ENCODE data around the gene UBN1. TPM values are rescaled to one million over a fixed set of nuclear protein-coding genes. Genes with fewer than 3 reads are reported as not detected.

UBN1 gene
- total and polyA plus RNA-seq, 8 donors: 5.4 to 319 (median 34.2) TPM

- no peak for TF ChIP-seq EP300 (IDR thresholded peaks at IDR 0.05)
- TF ChIP-seq POLR2A (IDR thresholded peaks at IDR 0.05): no peak
- TF ChIP-seq CTCF (IDR thresholded peaks at IDR 0.05): no peak
- TF ChIP-seq POLR2AphosphoS5 (IDR thresholded peaks at IDR 0.05): no peak
- Histone ChIP-seq H3K27ac (no peak overlapping the region), H3K36me3 (peaks cover 88 to 96% (median 95%) of the 10 kb centered on the region in 4 donors), H3K4me3 (no peak overlapping the region), H3K9me3 (no peaks in the 10 kb centered on the region), H3K27me3 (no peaks in the 10 kb centered on the region), H3K4me1 (peaks cover 0 to 17% (median 12%) of the 10 kb centered on the region in 4 donors)
- no peak for DNase-seq
- WGBS, 5 donors: 89 to 96% (median 95%) methylated on average over 45 of the region's 45 CpGs
- intact Hi-C loops (cut with DNase I; ENCODE audit: low total_unique reads): loop anchor here (10.0 kb wide), 1 partner anchor 50 kb away; the partner anchor contains the start of gene PPL
Observed at GRCh38 chr16:4884972-4885874, 37.9 kb downstream of the UBN1 start.

GRCh38 chr16:4886151-4886550 is 38.9 kb downstream of the UBN1 start:
- peaks cover 0 to 17% (median 12%) of the 10 kb centered on the region in 4 donors for H3K4me1 ChIP-seq
- DNase-seq: no peak
- H3K9me3 ChIP-seq: no peaks in the 10 kb centered on the region
- H3K4me3 ChIP-seq: no peak overlapping the region
- peaks cover 83 to 96% (median 95%) of the 10 kb centered on the region in 4 donors for H3K36me3 ChIP-seq
- TF ChIP-seq POLR2A (IDR thresholded peaks at IDR 0.05): no peak
- no peak for TF ChIP-seq CTCF (IDR thresholded peaks at IDR 0.05)
- no peak for TF ChIP-seq EP300 (IDR thresholded peaks at IDR 0.05)
- TF ChIP-seq POLR2AphosphoS5 (IDR thresholded peaks at IDR 0.05): no peak
- intact Hi-C loops (cut with DNase I; ENCODE audit: low total_unique reads): loop anchor here (10.0 kb wide), 1 partner anchor 49 kb away; the partner anchor contains the start of gene PPL
- H3K27ac ChIP-seq: no peak overlapping the region
- no peaks in the 10 kb centered on the region for H3K27me3 ChIP-seq
- WGBS, 5 donors: 88 to 95% (median 93%) methylated on average over 5 of the region's 5 CpGs

GRCh38 chr16:4888428-4889135 is 41.3 kb downstream of the UBN1 start:
- Histone ChIP-seq H3K4me3 (no peak overlapping the region), H3K27ac (no peak overlapping the region), H3K36me3 (peaks cover 59 to 96% (median 93%) of the 10 kb centered on the region in 4 donors), H3K27me3 (no peaks in the 10 kb centered on the region), H3K9me3 (no peaks in the 10 kb centered on the region), H3K4me1 (peaks cover 0 to 15% (median 5%) of the 10 kb centered on the region in 4 donors)
- TF ChIP-seq POLR2AphosphoS5 (IDR thresholded peaks at IDR 0.05) (no peak), EP300 (IDR thresholded peaks at IDR 0.05) (no peak), POLR2A (IDR thresholded peaks at IDR 0.05) (no peak), CTCF (IDR thresholded peaks at IDR 0.05) (no peak)
- no peak for DNase-seq
- 44 to 77% (median 61%) methylated on average over 9 of the region's 9 CpGs for WGBS, 5 donors
- intact Hi-C loops (cut with DNase I; ENCODE audit: low total_unique reads): loop anchor here (10.0 kb wide), 1 partner anchor 46 kb away; the partner anchor contains the start of gene PPL

- H3K4me1 ChIP-seq: peaks cover 0 to 15% (median 5%) of the 10 kb centered on the region in 4 donors
- 80 to 92% (median 83%) methylated on average over 8 to 11 of the region's 11 CpGs for WGBS, 5 donors
- H3K36me3 ChIP-seq: peaks cover 45 to 96% (median 92%) of the 10 kb centered on the region in 4 donors
- H3K27me3 ChIP-seq: no peaks in the 10 kb centered on the region
- H3K9me3 ChIP-seq: no peaks in the 10 kb centered on the region
- no peak overlapping the region for H3K4me3 ChIP-seq
- TF ChIP-seq EP300 (IDR thresholded peaks at IDR 0.05): no peak
- no peak for TF ChIP-seq CTCF (IDR thresholded peaks at IDR 0.05)
- no peak for TF ChIP-seq POLR2A (IDR thresholded peaks at IDR 0.05)
- no peak for TF ChIP-seq POLR2AphosphoS5 (IDR thresholded peaks at IDR 0.05)
- no peak overlapping the region for H3K27ac ChIP-seq
- DNase-seq: no peak
- intact Hi-C loops (cut with DNase I; ENCODE audit: low total_unique reads): no loop called here
Observed at GRCh38 chr16:4890026-4890425, 42.7 kb downstream of the UBN1 start.
